GM12878 (cell line): ENCODE measurements around the gene KLKB1. TPM values are rescaled to one million over a fixed set of nuclear protein-coding genes. Genes with fewer than 3 reads are reported as not detected.

ENCODE experiments used
- ATAC-seq: fragments of 200-7000 bp; cut with Tn5 transposase; 3 replicates; pipeline ENCODE4 v1.9.1; 2020; ENCODE audit warnings: mild to moderate bottlenecking, moderate library complexity
- BruUV-seq: library from RNA; stranded (reverse); fragments of 400-500 nt; replicated peaks from 2 replicates; lab custom pipeline; 2021; lab: Mats Ljungman, UMichigan
- CTCF ChIA-PET: fragments of 300-600 bp; sonication (Branson Sonifier 250); formaldehyde crosslinking; extraction: SDS; loops from one replicate; lab custom pipeline; 2021; ENCODE audit warnings: inconsistent platforms; lab: Yijun Ruan, JAX
- POLR2A ChIA-PET: fragments of 350-600 bp; formaldehyde crosslinking; extraction: SDS; loops from one replicate; lab custom pipeline; 2021; ENCODE audit warnings: inconsistent platforms; lab: Charles Lee
- RAD21 ChIA-PET: fragments of 300-600 bp; sonication (Branson Sonifier 250); formaldehyde crosslinking; loops from one replicate; lab custom pipeline; 2023; ENCODE audit warnings: antibody characterized with exemption; ENCODE audit not compliant: unreplicated experiment; lab: Charles Lee
- SMC1A ChIA-PET: fragments of 300-600 bp; sonication (Branson Sonifier 250); formaldehyde crosslinking; loops from one replicate; lab custom pipeline; 2023; ENCODE audit not compliant: unreplicated experiment, uncharacterized antibody; lab: Charles Lee
- DNase-seq: peaks from one replicate; pipeline ENCODE4 v3.0.0-alpha.2; 2011; ENCODE audit warnings: low read depth, low spot score
- FAIRE-seq: peaks from 3 replicates; lab custom pipeline; 2011; peaks lifted over from hg19 to GRCh38; lab: Jason Lieb, UNC
- H2AFZ ChIP-seq: 2 replicates; pipeline ENCODE4 v1.6.0; 2011; ENCODE audit warnings: low read depth, low read length, control low read depth; ENCODE audit not compliant: control insufficient read depth
- H3K27ac ChIP-seq: 2 replicates; pipeline ENCODE4 v1.5.1; 2011; ENCODE audit warnings: control low read depth; ENCODE audit not compliant: control insufficient read depth, insufficient read depth
- H3K27me3 ChIP-seq, 2 experiments: replicated peaks in 1 of 2; 2 replicates each; pipeline versions ENCODE4 v1.6.0 to v1.6.1; 2011; ENCODE audit warnings: low read length in 1 of 2; ENCODE audit not compliant: control insufficient read depth in 2 of 2, insufficient read depth in 2 of 2
- H3K36me3 ChIP-seq, 2 experiments: 2 replicates each; pipeline ENCODE4 v1.5.1; 2011; ENCODE audit warnings: low read length in 1 of 2; ENCODE audit not compliant: control insufficient read depth in 2 of 2, insufficient read depth in 2 of 2
- H3K4me1 ChIP-seq: 2 replicates; pipeline ENCODE4 v1.6.1; 2011; ENCODE audit warnings: mild to moderate bottlenecking, low read length, moderate library complexity, mixed read lengths; ENCODE audit not compliant: control insufficient read depth, insufficient read depth
- H3K4me2 ChIP-seq: 2 replicates; pipeline ENCODE4 v1.6.0; 2011; ENCODE audit warnings: control low read depth; ENCODE audit not compliant: control insufficient read depth, insufficient read depth
- H3K4me3 ChIP-seq: fragments of 200-600 bp; sonication (generic); 2 replicates; pipeline ENCODE4 v1.5.1; 2016
- H3K79me2 ChIP-seq: 2 replicates; pipeline ENCODE4 v1.6.0; 2011; ENCODE audit warnings: low read length; ENCODE audit not compliant: control insufficient read depth, insufficient read depth
- H3K9ac ChIP-seq: 2 replicates; pipeline ENCODE4 v1.8.0; 2011; ENCODE audit warnings: low read length, control low read depth, mixed read lengths; ENCODE audit not compliant: control insufficient read depth, insufficient read depth
- H3K9me3 ChIP-seq: replicated peaks from 3 replicates; pipeline ENCODE4 v1.5.1; 2011; ENCODE audit warnings: mild to moderate bottlenecking, low read length; ENCODE audit not compliant: control insufficient read depth, insufficient read depth
- H4K20me1 ChIP-seq: 2 replicates; pipeline ENCODE4 v1.6.0; 2011; ENCODE audit not compliant: control insufficient read depth, insufficient read depth
- BACH1 ChIP-seq: fragments of 450-650 bp; IDR thresholded peaks from 2 replicates; pipeline ENCODE4 v1.6.1; 2017; ENCODE audit warnings: mild to moderate bottlenecking, borderline replicate concordance
- CHD1 ChIP-seq: IDR thresholded peaks from 2 replicates; pipeline ENCODE4 v1.6.1; 2012; ENCODE audit warnings: low read depth, low read length, improper control_type of control experiment
- CREM ChIP-seq: IDR thresholded peaks from 2 replicates; pipeline ENCODE4 v1.6.1; 2014; ENCODE audit warnings: antibody characterized with exemption, low read depth
- FOS ChIP-seq: IDR thresholded peaks from 3 replicates; pipeline ENCODE4 v1.6.1; 2011; ENCODE audit warnings: borderline replicate concordance; ENCODE audit not compliant: insufficient read length; ENCODE audit errors: extremely low read depth
- IKZF2 ChIP-seq, 2 experiments: fragments of 450-650 bp; IDR thresholded peaks; 2 replicates each; pipeline ENCODE4 v1.6.1; 2017; ENCODE audit warnings: mild to moderate bottlenecking in 2 of 2, moderate library complexity in 2 of 2
- IRF4 ChIP-seq: IDR thresholded peaks from 2 replicates; pipeline ENCODE4 v1.6.1; 2011; ENCODE audit warnings: low read depth, low read length
- MYB ChIP-seq: fragments of 150-350 bp; IDR thresholded peaks from 2 replicates; pipeline ENCODE4 v1.6.1; 2014; ENCODE audit warnings: mild to moderate bottlenecking, low read depth, low read length, borderline replicate concordance
- PBX3 ChIP-seq: IDR thresholded peaks from 2 replicates; pipeline ENCODE4 v1.6.1; 2011; ENCODE audit warnings: mild to moderate bottlenecking, low read depth, low read length, moderate library complexity; ENCODE audit not compliant: insufficient replicate concordance
- ZNF207 ChIP-seq: fragments of 450-650 bp; IDR thresholded peaks from 2 replicates; pipeline ENCODE4 v1.6.1; 2014; ENCODE audit warnings: antibody characterized with exemption, mild to moderate bottlenecking, borderline replicate concordance
- ZNF274 ChIP-seq: IDR thresholded peaks from one replicate; pipeline ENCODE4 v1.8.0; 2011; ENCODE audit not compliant: insufficient read length, insufficient read depth
- WGBS: methylation state at CpG from one replicate; pipeline ENCODE4 v1.1.6; 2016; ENCODE audit warnings: low lambda C conversion rate; ENCODE audit not compliant: insufficient replicate concordance, insufficient coverage; ENCODE audit errors: missing lambda C conversion rate; 5-methylcytosine and 5-hydroxymethylcytosine counted together
- in situ Hi-C: fragments of 300-500 bp; cut with MboI; formaldehyde crosslinking; loops from 9 replicates; pipeline ENCODE4 v1.14.3; 2018; ENCODE audit warnings: mixed read lengths
- intact Hi-C: fragments of 100-400 bp; cut with micrococcal nuclease; formaldehyde crosslinking; loops from one replicate; pipeline ENCODE4 v1.14.2; 2022; ENCODE audit not compliant: unreplicated experiment
- polyA plus RNA-seq, 11 experiments: library from polyadenylated mRNA; depleted of rRNA in 4 of 11; unstranded in 6 of 11; stranded (reverse) in 5 of 11; fragments of >200 nt; fragmentation: Nextera tagmentation in 4 of 11; fragmentation: Illumina TruSeq in 1 of 11; extraction: Ambion mirVana in 4 of 11; extraction: Trizol in 1 of 11; gene quantifications; 1 replicate in 1 of 11; 2 replicates in 10 of 11; pipeline versions ENCODE4 v1.2.1 to v1.2.3, GENCODE V29; 2011 to 2016; ENCODE audit warnings: inconsistent platforms in 2 of 11, missing spikeins in 2 of 11, low read depth in 1 of 11
- total RNA-seq, 4 experiments: library from RNA; depleted of rRNA in 3 of 4; stranded (reverse); fragments of >200 nt in 3 of 4; fragmentation: Illumina TruSeq in 1 of 4; extraction: Trizol in 1 of 4; gene quantifications; 2 replicates each; pipeline versions ENCODE4 v1.2.1 to v1.2.3, GENCODE V29; 2013 to 2021
- TF ChIP-seq, protein P1 (sequence below): IDR thresholded peaks from 2 replicates; pipeline ENCODE4 v1.6.1; 2011; ENCODE audit warnings: borderline replicate concordance, low read depth, mild to moderate bottlenecking, moderate library complexity, low read length; ENCODE audit not compliant: insufficient read depth, poor library complexity, severe bottlenecking

KLKB1 gene
- total and polyA plus RNA-seq, 10 of the 15 experiments (the other 5 are each of a cell fraction or from before 2014, with no cell fraction given) = 0.04 TPM; not detected in 9

DNA sequence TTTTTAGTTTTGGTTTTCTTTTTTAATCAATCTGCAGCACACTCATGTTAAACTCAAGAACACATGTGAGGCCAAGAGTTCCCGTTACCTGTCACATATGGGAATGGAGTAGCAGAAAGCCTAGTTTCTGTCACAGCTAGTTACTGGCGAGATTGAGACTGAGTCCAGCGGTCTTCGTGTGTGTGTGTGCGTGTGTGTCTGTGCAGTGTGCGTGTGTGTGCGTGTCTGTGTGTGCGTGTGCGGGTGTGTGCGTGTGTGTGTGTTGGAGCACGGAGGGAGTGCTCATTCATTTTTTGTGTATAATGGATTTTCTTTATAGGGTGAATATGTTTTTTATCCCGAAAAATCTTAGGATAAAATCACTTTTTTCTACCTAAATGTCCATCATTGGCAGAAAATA lies 57.8 kb downstream of the KLKB1 start:
- H3K79me2 ChIP-seq = no peaks in the 10 kb centered on the region
- intact Hi-C loops = no loop called here
- H4K20me1 ChIP-seq = no peaks in the 10 kb centered on the region
- ChIA-PET POLR2A (no interaction called here), RAD21 (no interaction called here), CTCF (no interaction called here)
- no peak overlapping the region for H3K4me3 ChIP-seq
- no peak overlapping the region for H3K4me2 ChIP-seq
- WGBS = 67% methylated on average over 12 of the region's 12 CpGs
- H2AFZ ChIP-seq = no peak overlapping the region
- no peaks in the 10 kb centered on the region for H3K4me1 ChIP-seq
- TF ChIP-seq, protein P1, sequence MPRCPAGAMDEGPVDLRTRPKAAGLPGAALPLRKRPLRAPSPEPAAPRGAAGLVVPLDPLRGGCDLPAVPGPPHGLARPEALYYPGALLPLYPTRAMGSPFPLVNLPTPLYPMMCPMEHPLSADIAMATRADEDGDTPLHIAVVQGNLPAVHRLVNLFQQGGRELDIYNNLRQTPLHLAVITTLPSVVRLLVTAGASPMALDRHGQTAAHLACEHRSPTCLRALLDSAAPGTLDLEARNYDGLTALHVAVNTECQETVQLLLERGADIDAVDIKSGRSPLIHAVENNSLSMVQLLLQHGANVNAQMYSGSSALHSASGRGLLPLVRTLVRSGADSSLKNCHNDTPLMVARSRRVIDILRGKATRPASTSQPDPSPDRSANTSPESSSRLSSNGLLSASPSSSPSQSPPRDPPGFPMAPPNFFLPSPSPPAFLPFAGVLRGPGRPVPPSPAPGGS = peak; percentile 93
- no peak for TF ChIP-seq ZNF207
- no peak for TF ChIP-seq CHD1
- TF ChIP-seq BACH1 = no peak
- TF ChIP-seq ZNF274 = no peak
- no peak for TF ChIP-seq CREM
- TF ChIP-seq MYB = no peak
- no peak for TF ChIP-seq IRF4
- peak; percentile 55 for TF ChIP-seq PBX3
- no peak for TF ChIP-seq IKZF2 (IDR thresholded peaks at IDR 0.05)
- TF ChIP-seq FOS = no peak
- TF ChIP-seq, all 136 proteins: peak for 2
- no peak overlapping the region for H3K27ac ChIP-seq
- FAIRE-seq (no peak), DNase-seq (no peak), ATAC-seq (no peak)
- H3K9ac ChIP-seq = no peak overlapping the region
- no peaks in the 10 kb centered on the region for H3K9me3 ChIP-seq
- SMC1A ChIA-PET = no interaction called here
- in situ Hi-C loops = no loop called here
- no TSS peak for BruUV-seq
- H3K36me3 ChIP-seq = no peaks in the 10 kb centered on the region
- H3K27me3 ChIP-seq = no peaks in the 10 kb centered on the region; a peak in 1 of 4 replicates
